ENCODE data around the gene SF3B6. TPM values are rescaled to one million over a fixed set of nuclear protein-coding genes. Genes with fewer than 3 reads are reported as not detected.
"Not testable (repeated sequence)": the region's sequence is repeated elsewhere in the genome, so short reads cannot be mapped to it uniquely, and the experiment has no call there.

The SF3B6 gene
- total RNA-seq, 4 donors from 2014 or later = 91.3 to 150 (median 125) TPM

DNA sequence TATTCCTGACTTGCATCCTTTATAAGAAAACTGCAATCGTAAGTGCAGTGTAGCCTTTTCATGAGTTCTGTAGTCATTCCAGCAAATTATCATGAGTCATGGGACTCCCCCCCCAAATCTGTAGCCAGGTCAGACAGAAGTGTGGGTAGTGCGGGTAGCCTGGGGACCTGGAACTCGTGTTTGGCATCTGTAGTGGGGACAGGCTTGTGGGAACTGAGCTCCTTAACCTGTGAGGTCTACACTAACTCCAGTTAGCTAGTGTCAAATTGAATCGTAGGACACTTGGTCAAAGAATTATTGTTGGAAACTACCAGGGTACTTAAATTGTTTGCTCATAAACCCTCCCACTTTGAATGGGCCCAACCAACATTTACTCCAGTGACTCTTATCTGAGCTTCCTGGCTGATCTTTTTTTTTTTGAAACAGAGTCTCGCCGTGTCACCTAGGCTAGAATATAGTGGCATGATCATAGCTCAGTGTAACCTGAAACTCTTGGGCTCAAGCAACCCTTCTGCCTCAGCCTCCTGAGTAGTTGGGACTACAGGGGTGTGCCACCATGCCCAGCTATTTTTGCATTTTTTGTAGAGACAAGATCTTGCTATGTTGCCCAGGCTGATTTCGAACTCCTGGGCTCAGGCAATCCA, 34.7 kb upstream of the SF3B6 start:
- DNase-seq = no peak
- H3K27ac ChIP-seq = peak overlapping the region in 3 of 4 donors; percentile 11 to 34 (median 32)
- H3K4me3 ChIP-seq = no peak overlapping the region
- no peaks in the 10 kb centered on the region for H3K9me3 ChIP-seq
- TF ChIP-seq, protein P1, sequence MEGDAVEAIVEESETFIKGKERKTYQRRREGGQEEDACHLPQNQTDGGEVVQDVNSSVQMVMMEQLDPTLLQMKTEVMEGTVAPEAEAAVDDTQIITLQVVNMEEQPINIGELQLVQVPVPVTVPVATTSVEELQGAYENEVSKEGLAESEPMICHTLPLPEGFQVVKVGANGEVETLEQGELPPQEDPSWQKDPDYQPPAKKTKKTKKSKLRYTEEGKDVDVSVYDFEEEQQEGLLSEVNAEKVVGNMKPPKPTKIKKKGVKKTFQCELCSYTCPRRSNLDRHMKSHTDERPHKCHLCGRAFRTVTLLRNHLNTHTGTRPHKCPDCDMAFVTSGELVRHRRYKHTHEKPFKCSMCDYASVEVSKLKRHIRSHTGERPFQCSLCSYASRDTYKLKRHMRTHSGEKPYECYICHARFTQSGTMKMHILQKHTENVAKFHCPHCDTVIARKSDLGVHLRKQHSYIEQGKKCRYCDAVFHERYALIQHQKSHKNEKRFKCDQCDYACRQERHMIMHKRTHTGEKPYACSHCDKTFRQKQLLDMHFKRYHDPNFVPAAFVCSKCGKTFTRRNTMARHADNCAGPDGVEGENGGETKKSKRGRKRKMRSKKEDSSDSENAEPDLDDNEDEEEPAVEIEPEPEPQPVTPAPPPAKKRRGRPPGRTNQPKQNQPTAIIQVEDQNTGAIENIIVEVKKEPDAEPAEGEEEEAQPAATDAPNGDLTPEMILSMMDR (IDR thresholded peaks at IDR 0.05) = no peak
- no peak for TF ChIP-seq POLR2A (IDR thresholded peaks at IDR 0.05)
- intact Hi-C loops (cut with DNase I) = no loop called here
- no peaks in the 10 kb centered on the region for H3K27me3 ChIP-seq
- WGBS, 2 donors = 75 to 87% methylated on average over 4 to 7 of the region's 7 CpGs
- no peaks in the 10 kb centered on the region for H3K4me1 ChIP-seq
- H3K36me3 ChIP-seq = peaks cover 0 to 5% (median 0%) of the 10 kb centered on the region in 3 donors

DNA sequence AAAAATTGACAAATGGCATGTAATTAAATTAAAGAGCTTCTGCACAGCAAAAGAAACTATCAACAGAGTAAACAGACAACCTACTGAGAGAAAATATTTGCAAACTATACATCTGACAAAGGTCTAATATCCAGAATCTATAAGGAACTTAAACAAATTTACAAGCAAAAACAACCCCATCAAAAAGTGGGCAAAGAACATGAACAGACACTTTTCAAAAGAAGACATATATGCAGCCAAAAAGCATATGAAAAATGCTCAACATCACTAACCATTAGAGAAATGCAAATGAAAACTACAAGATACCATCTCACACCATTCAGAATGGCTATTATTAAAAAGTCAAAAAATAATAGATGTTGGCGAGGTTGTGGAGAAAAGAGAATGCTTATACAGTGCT, 33.3 kb upstream of the SF3B6 start:
- H3K36me3 ChIP-seq; DNase-seq; H3K9me3 ChIP-seq; H3K27me3 ChIP-seq; H3K4me3 ChIP-seq; intact Hi-C loops (cut with DNase I); H3K4me1 ChIP-seq; H3K27ac ChIP-seq: not testable (repeated sequence)
- WGBS, 2 donors = 81 to 93% methylated on average over 1 of the region's 1 CpG

DNA sequence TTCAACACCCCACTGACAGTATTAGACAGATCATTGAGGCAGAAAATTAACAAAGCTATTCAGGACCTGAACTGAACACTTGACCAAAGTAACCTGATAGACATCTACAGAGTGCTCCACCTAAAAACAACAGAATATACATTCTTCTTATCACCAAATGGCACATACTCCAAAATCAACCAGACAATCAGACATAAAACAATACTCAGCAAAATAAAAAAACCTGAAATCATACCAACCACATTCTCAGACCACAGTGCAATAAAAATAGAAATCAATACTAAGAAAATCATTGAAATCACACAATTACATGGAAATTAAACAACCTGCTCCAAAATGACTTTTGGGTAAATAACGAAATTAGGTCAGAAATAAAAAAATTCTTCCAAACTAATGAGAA, 31.2 kb upstream of the SF3B6 start:
- no peaks in the 10 kb centered on the region for H3K36me3 ChIP-seq
- WGBS, 2 donors = 83 to 96% methylated on average over 1 of the region's 1 CpG
- no peaks in the 10 kb centered on the region for H3K9me3 ChIP-seq
- DNase-seq = no peak
- intact Hi-C loops (cut with DNase I) = no loop called here
- peaks cover 0 to 11% (median 0%) of the 10 kb centered on the region in 3 donors for H3K4me1 ChIP-seq
- TF ChIP-seq, protein P1 (IDR thresholded peaks at IDR 0.05) = no peak
- no peak for TF ChIP-seq POLR2A (IDR thresholded peaks at IDR 0.05)
- H3K27me3 ChIP-seq = no peaks in the 10 kb centered on the region
- no peak overlapping the region for H3K4me3 ChIP-seq
- H3K27ac ChIP-seq = no peak overlapping the region

DNA sequence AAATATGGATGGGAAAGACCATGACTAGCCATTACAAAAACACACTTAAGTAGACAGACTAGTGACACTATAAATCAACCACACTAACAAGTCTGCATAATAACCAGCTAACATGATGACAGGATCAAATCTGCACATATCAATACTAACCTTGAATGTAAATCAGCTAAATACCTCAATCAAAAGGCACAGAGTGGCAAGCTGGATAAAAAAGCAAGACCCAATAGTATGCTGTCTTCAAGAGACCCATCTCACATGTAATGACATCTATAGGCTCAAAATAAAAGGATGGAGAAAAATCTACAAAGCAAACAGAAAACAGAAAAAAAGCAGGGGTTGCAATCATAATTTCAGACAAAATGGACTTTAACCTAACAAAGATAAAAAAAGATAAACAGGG, 30.7 kb upstream of the SF3B6 start:
- no peaks in the 10 kb centered on the region for H3K27me3 ChIP-seq
- H3K36me3 ChIP-seq = no peaks in the 10 kb centered on the region
- TF ChIP-seq, protein P1 (IDR thresholded peaks at IDR 0.05) = no peak
- no peak for TF ChIP-seq POLR2A (IDR thresholded peaks at IDR 0.05)
- no peak for DNase-seq
- no peaks in the 10 kb centered on the region for H3K9me3 ChIP-seq
- no peak overlapping the region for H3K27ac ChIP-seq
- peaks cover 0 to 11% (median 0%) of the 10 kb centered on the region in 3 donors for H3K4me1 ChIP-seq
- no peak overlapping the region for H3K4me3 ChIP-seq
- intact Hi-C loops (cut with DNase I) = no loop called here

GRCh38 chr2:24105816-24106215, 29.7 kb upstream of the SF3B6 start:
- Histone ChIP-seq H3K27ac (no peak overlapping the region), H3K4me1 (peaks cover 0 to 11% (median 0%) of the 10 kb centered on the region in 3 donors), H3K4me3 (no peak overlapping the region), H3K27me3 (no peaks in the 10 kb centered on the region), H3K36me3 (no peaks in the 10 kb centered on the region), H3K9me3 (no peaks in the 10 kb centered on the region)
- no peak for TF ChIP-seq POLR2A (IDR thresholded peaks at IDR 0.05)
- TF ChIP-seq, protein P1 (IDR thresholded peaks at IDR 0.05) = no peak
- 44 to 50% methylated on average over 2 of the region's 2 CpGs for WGBS, 2 donors
- intact Hi-C loops (cut with DNase I) = no loop called here
- no peak for DNase-seq

- Histone ChIP-seq H3K27me3 (no peaks in the 10 kb centered on the region), H3K36me3 (no peaks in the 10 kb centered on the region), H3K4me3 (no peak overlapping the region), H3K27ac (peak overlapping the region in 2 of 4 donors; percentile 3 to 10), H3K9me3 (no peaks in the 10 kb centered on the region), H3K4me1 (peaks cover 0 to 11% (median 0%) of the 10 kb centered on the region in 3 donors)
- WGBS, 2 donors = no CpG with 5 or more reads among the region's 4 CpGs
- intact Hi-C loops (cut with DNase I) = no loop called here
- no peak for TF ChIP-seq POLR2A (IDR thresholded peaks at IDR 0.05)
- TF ChIP-seq, protein P1 (IDR thresholded peaks at IDR 0.05) = no peak
- no peak for DNase-seq
Measured at GRCh38 chr2:24104906-24105305, 28.8 kb upstream of the SF3B6 start.
